Osteocyte (in vitro differentiated cells): Measurements from ENCODE around the gene ZNF451. TPM values are rescaled to one million over a fixed set of nuclear protein-coding genes. Genes with fewer than 3 reads are reported as not detected.

Experiments
- DNase-seq: peaks from one replicate; pipeline ENCODE4 v3.0.0; 2021; ENCODE audit warnings: mixed read lengths; ENCODE audit not compliant: unreplicated experiment; ENCODE audit errors: extremely low spot score
- H3K27ac Mint-ChIP-seq: one replicate; pipeline ENCODE4 v1.8.0; 2021; ENCODE audit warnings: mild to moderate bottlenecking, mixed read lengths; ENCODE audit not compliant: unreplicated experiment
- H3K27me3 Mint-ChIP-seq: one replicate; pipeline ENCODE4 v1.8.0; 2021; ENCODE audit warnings: mixed read lengths; ENCODE audit not compliant: unreplicated experiment
- H3K36me3 Mint-ChIP-seq: one replicate; pipeline ENCODE4 v1.8.0; 2021; ENCODE audit warnings: mixed read lengths; ENCODE audit not compliant: unreplicated experiment
- H3K4me1 Mint-ChIP-seq: one replicate; pipeline ENCODE4 v1.8.0; 2021; ENCODE audit warnings: mixed read lengths; ENCODE audit not compliant: unreplicated experiment
- H3K4me3 Mint-ChIP-seq: one replicate; pipeline ENCODE4 v1.8.0; 2021; ENCODE audit warnings: mild to moderate bottlenecking, moderate library complexity, mixed read lengths; ENCODE audit not compliant: unreplicated experiment
- H3K9me3 Mint-ChIP-seq: one replicate; pipeline ENCODE4 v1.8.0; 2021; ENCODE audit warnings: mixed read lengths; ENCODE audit not compliant: unreplicated experiment
- total RNA-seq: library from RNA; stranded (reverse); gene quantifications from 2 replicates; pipeline ENCODE4 v1.2.1, GENCODE V29; 2021
- TF ChIP-seq, protein P1 (sequence below): fragments of 200-600 bp; sonication (generic); IDR thresholded peaks from 2 replicates; pipeline ENCODE4 v1.5.0; 2021; ENCODE audit warnings: antibody characterized with exemption, mild to moderate bottlenecking, moderate library complexity

Gene ZNF451
- total RNA-seq, 1 donor from 2014 or later = 53.6 TPM

DNA sequence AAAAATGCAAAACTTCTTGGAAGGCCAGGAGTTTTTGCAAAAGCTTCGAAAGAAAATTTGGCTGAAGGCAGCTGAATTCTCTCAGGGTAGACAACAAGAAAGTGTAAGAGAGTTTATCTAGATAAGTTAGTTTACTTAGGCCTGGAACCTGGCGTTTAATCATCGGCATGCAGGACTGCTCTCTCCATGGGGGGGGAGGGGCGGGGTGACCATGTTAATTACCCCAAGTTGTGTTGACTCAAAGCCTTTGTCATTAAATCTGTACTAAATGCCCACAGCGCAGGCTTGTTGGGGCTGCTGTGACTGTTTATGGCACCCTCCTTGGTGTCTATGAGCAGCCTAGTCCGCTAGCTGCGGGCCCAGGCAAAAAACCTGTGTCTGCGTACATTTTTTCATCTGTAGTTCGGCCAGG lies 20.1 kb upstream of the ZNF451 start:
- H3K9me3 Mint-ChIP-seq = peaks cover 1% of the 10 kb centered on the region
- TF ChIP-seq, protein P1, sequence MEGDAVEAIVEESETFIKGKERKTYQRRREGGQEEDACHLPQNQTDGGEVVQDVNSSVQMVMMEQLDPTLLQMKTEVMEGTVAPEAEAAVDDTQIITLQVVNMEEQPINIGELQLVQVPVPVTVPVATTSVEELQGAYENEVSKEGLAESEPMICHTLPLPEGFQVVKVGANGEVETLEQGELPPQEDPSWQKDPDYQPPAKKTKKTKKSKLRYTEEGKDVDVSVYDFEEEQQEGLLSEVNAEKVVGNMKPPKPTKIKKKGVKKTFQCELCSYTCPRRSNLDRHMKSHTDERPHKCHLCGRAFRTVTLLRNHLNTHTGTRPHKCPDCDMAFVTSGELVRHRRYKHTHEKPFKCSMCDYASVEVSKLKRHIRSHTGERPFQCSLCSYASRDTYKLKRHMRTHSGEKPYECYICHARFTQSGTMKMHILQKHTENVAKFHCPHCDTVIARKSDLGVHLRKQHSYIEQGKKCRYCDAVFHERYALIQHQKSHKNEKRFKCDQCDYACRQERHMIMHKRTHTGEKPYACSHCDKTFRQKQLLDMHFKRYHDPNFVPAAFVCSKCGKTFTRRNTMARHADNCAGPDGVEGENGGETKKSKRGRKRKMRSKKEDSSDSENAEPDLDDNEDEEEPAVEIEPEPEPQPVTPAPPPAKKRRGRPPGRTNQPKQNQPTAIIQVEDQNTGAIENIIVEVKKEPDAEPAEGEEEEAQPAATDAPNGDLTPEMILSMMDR = no peak
- H3K4me1 Mint-ChIP-seq = peaks cover 31% of the 10 kb centered on the region
- peaks cover 2% of the 10 kb centered on the region for H3K36me3 Mint-ChIP-seq
- H3K27ac Mint-ChIP-seq = no peak overlapping the region
- H3K4me3 Mint-ChIP-seq = no peak overlapping the region
- no peak for DNase-seq
- H3K27me3 Mint-ChIP-seq = no peaks in the 10 kb centered on the region

GRCh38 chr6:57072108-57072507 lies 17.9 kb upstream of the ZNF451 start:
- TF ChIP-seq, protein P1 = no peak
- H3K9me3 Mint-ChIP-seq = peaks cover 3% of the 10 kb centered on the region
- H3K4me3 Mint-ChIP-seq = no peak overlapping the region
- H3K27ac Mint-ChIP-seq = no peak overlapping the region
- peaks cover 29% of the 10 kb centered on the region for H3K4me1 Mint-ChIP-seq
- H3K36me3 Mint-ChIP-seq = peaks cover 3% of the 10 kb centered on the region
- H3K27me3 Mint-ChIP-seq = no peaks in the 10 kb centered on the region
- DNase-seq = no peak

- TF ChIP-seq, protein P1 = no peak
- Mint-ChIP-seq H3K9me3 (peaks cover 7% of the 10 kb centered on the region), H3K27ac (no peak overlapping the region), H3K27me3 (no peaks in the 10 kb centered on the region), H3K36me3 (peaks cover 9% of the 10 kb centered on the region), H3K4me3 (no peak overlapping the region), H3K4me1 (peaks cover 10% of the 10 kb centered on the region)
- no peak for DNase-seq
Observed at GRCh38 chr6:57074383-57074782, 15.6 kb upstream of the ZNF451 start.

DNA sequence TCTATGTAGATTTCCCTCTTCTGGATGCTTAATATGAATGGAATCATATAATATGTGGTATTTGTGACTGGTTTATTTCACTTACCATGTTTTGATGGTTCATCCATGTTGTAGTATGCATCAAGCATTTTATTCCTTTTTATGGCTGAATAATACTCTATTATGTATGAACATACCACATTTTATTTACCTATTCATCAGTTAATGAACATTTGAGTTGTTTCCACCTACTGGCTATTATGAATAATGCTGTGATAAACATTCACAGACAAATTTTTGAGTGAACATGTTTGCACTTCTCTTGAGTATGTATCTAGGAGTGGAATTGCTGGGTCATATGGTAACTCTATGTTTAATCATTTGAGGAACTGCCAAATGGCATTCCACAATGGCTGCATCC lies 14.9 kb upstream of the ZNF451 start:
- no peak for DNase-seq
- TF ChIP-seq, protein P1 = no peak
- Mint-ChIP-seq H3K9me3 (peaks cover 8% of the 10 kb centered on the region), H3K4me3 (no peak overlapping the region), H3K27ac (no peak overlapping the region), H3K27me3 (no peaks in the 10 kb centered on the region), H3K36me3 (peaks cover 11% of the 10 kb centered on the region), H3K4me1 (peaks cover 6% of the 10 kb centered on the region)

GRCh38 chr6:57078531-57079207 lies 11.3 kb upstream of the ZNF451 start:
- TF ChIP-seq, protein P1 = no peak
- Mint-ChIP-seq H3K27me3 (no peaks in the 10 kb centered on the region), H3K36me3 (peaks cover 18% of the 10 kb centered on the region), H3K4me1 (no peaks in the 10 kb centered on the region), H3K4me3 (no peak overlapping the region), H3K9me3 (peaks cover 13% of the 10 kb centered on the region), H3K27ac (no peak overlapping the region)
- no peak for DNase-seq
